Spleen (tissue), 7 donors: Measurements from ENCODE around the gene HSPA4.

Experiments used
- CTCF ChIP-seq, 11 experiments: fragments of 200-600 bp in 7 of 11; fragments of 450-650 bp in 4 of 11; sonication (generic) in 4 of 11; IDR thresholded peaks in 8 of 11; conservative IDR thresholded peaks in 3 of 11; 1 replicate in 7 of 11; 2 replicates in 4 of 11; pipeline versions ENCODE4 v1.4.0 to v1.8.0; 2016 to 2021; ENCODE audit warnings: antibody characterized with exemption in 11 of 11, inconsistent platforms in 4 of 11, mild to moderate bottlenecking in 1 of 11
- POLR2AphosphoS5 ChIP-seq, 3 donors: sonication (generic); formaldehyde crosslinking; IDR thresholded peaks; one replicate each; pipeline ENCODE4 v1.5.1; 2017; ENCODE audit warnings: antibody characterized with exemption in 3 of 3
- donor health status: DM: no; HTN: no; CAD: no; lungs with moderate emphysema.
- donor health status: DM: no; HTN: no; CAD: no.
- donor health status: DM: no; HTN: no; CAD: no.

- TF ChIP-seq CTCF (IDR thresholded peaks at IDR 0.05 in 8 of 11, conservative IDR thresholded peaks at IDR 0.05 in 3 of 11) = no peak
- no peak for TF ChIP-seq POLR2AphosphoS5 (IDR thresholded peaks at IDR 0.05)
Measured at GRCh38 chr5:133112026-133112660, 60.3 kb downstream of the HSPA4 start.
